ENCODE data around the gene RASIP1.

DNA sequence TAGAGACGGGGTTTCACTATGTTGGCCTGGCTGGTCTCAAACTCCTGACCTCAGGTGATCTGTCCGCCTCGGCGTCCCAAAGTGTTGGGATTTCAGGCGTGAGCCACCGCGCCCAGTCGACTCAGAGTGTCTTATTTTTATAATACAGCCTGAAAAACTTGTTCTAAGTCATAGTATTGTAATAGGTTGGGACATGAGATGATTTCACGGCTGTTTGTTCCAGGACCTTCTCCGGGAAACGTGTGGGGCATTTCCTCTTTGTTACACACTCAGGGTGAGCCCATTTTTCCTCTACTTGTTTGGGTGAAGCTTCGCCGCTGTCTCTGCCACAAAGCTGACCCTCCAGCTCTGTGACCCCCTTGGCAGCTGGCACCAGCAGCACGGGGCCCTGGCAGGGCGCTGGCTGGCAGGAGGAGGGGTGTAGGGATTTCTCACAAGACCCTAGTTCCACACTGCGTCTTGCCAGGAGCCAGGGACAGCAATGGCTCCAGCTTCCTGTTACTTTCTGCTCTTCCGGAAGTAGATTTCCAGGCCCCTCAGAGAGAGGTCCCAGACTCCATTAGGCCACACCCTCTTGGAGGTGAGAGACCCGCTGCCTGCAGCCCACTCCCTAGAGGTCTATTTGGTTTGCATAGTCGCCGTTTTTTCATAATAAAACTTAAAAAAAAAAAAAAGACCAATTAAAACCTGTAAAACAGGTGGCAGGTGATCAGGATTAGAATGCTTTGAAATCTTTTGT, 30.5 kb upstream of the RASIP1 start:
- TF ChIP-seq, protein P1, sequence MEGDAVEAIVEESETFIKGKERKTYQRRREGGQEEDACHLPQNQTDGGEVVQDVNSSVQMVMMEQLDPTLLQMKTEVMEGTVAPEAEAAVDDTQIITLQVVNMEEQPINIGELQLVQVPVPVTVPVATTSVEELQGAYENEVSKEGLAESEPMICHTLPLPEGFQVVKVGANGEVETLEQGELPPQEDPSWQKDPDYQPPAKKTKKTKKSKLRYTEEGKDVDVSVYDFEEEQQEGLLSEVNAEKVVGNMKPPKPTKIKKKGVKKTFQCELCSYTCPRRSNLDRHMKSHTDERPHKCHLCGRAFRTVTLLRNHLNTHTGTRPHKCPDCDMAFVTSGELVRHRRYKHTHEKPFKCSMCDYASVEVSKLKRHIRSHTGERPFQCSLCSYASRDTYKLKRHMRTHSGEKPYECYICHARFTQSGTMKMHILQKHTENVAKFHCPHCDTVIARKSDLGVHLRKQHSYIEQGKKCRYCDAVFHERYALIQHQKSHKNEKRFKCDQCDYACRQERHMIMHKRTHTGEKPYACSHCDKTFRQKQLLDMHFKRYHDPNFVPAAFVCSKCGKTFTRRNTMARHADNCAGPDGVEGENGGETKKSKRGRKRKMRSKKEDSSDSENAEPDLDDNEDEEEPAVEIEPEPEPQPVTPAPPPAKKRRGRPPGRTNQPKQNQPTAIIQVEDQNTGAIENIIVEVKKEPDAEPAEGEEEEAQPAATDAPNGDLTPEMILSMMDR (IDR thresholded peaks at IDR 0.05; ENCODE audit: borderline replicate concordance, extremely low read depth, low read length, poor library complexity, severe bottlenecking), result no peak
- TF ChIP-seq EZH2 (IDR thresholded peaks at IDR 0.05; ENCODE audit: borderline replicate concordance, low read depth, low read length, severe bottlenecking), result no peak
